NCI-H2107 (cell line): Measurements from ENCODE around the gene ZBTB7A.

ENCODE experiments used
- DNase-seq: peaks from one replicate; lab custom pipeline; 2025; lab: John Stamatoyannopoulos, UW

Gene ZBTB7A

GRCh38 chr19:4053423-4054324, 13.0 kb downstream of the ZBTB7A start:
- DNase-seq = no peak

- no peak for DNase-seq
Measured at GRCh38 chr19:4052993-4053422, 13.7 kb downstream of the ZBTB7A start.

GRCh38 chr19:4052114-4052992, 14.3 kb downstream of the ZBTB7A start:
- DNase-seq = no peak

- no peak for DNase-seq
Measured at GRCh38 chr19:4051175-4052101, 15.3 kb downstream of the ZBTB7A start.

GRCh38 chr19:4049432-4049831, 17.3 kb downstream of the ZBTB7A start:
- no peak for DNase-seq

GRCh38 chr19:4046946-4047683, 19.6 kb downstream of the ZBTB7A start:
- no peak for DNase-seq

- DNase-seq = no peak
Measured at GRCh38 chr19:4046362-4046691, 20.4 kb downstream of the ZBTB7A start.

- DNase-seq = no peak
Measured at GRCh38 chr19:4045597-4046361, 20.9 kb downstream of the ZBTB7A start.

GRCh38 chr19:4044990-4045465, 21.7 kb downstream of the ZBTB7A start:
- no peak for DNase-seq

GRCh38 chr19:4043966-4044715, 22.6 kb downstream of the ZBTB7A start:
- no peak for DNase-seq

- DNase-seq = no peak
Measured at GRCh38 chr19:4043401-4043800, 23.3 kb downstream of the ZBTB7A start.

- no peak for DNase-seq
Measured at GRCh38 chr19:4042731-4043082, 24.0 kb downstream of the ZBTB7A start.

- no peak for DNase-seq
Measured at GRCh38 chr19:4042064-4042730, 24.5 kb downstream of the ZBTB7A start.

- DNase-seq = no peak
Measured at GRCh38 chr19:4038661-4039423, 27.9 kb downstream of the ZBTB7A start.

- DNase-seq = no peak
Measured at GRCh38 chr19:4038057-4038456, 28.6 kb downstream of the ZBTB7A start.

- DNase-seq = no peak
Measured at GRCh38 chr19:4037301-4037949, 29.3 kb downstream of the ZBTB7A start.

- no peak for DNase-seq
Measured at GRCh38 chr19:4036576-4037300, 30.0 kb downstream of the ZBTB7A start.
